WTC11 (cell line): ENCODE measurements around the gene SLC34A1. TPM values are rescaled to one million over a fixed set of nuclear protein-coding genes. Genes with fewer than 3 reads are reported as not detected.
A peak's percentile ranks its signal among the peaks of the same experiment; 100 is the strongest.

Experiments used
- ATAC-seq: fragments of 200-7000 bp; cut with Tn5 transposase; 2 replicates; pipeline ENCODE4 v1.10.0; 2021; ENCODE audit warnings: mild to moderate bottlenecking, moderate library complexity
- CTCF ChIA-PET: fragments of 300-600 bp; sonication (Branson Sonifier 250); formaldehyde crosslinking; loops from one replicate; lab custom pipeline; 2021; ENCODE audit warnings: antibody characterized with exemption; lab: Charles Lee
- POLR2A ChIA-PET: fragments of 350-600 bp; sonication (Branson Sonifier 250); formaldehyde crosslinking; loops from one replicate; lab custom pipeline; 2021; ENCODE audit warnings: antibody characterized with exemption; lab: Charles Lee
- DNase-seq: peaks from one replicate; pipeline ENCODE4 v3.0.0; 2021; ENCODE audit warnings: low spot score
- H3K27ac Mint-ChIP-seq: 2 replicates; pipeline ENCODE4 v1.8.0; 2021; ENCODE audit warnings: mixed read lengths
- H3K27me3 Mint-ChIP-seq: 2 replicates; pipeline ENCODE4 v1.8.0; 2021; ENCODE audit warnings: low read depth, mild to moderate bottlenecking, moderate library complexity, mixed read lengths
- H3K36me3 Mint-ChIP-seq: 2 replicates; pipeline ENCODE4 v1.8.0; 2021; ENCODE audit warnings: mixed read lengths
- H3K4me1 Mint-ChIP-seq: 2 replicates; pipeline ENCODE4 v1.8.0; 2022; ENCODE audit warnings: mixed read lengths
- H3K4me3 Mint-ChIP-seq: 2 replicates; pipeline ENCODE4 v1.8.0; 2021; ENCODE audit warnings: mild to moderate bottlenecking, moderate library complexity, mixed read lengths
- H3K9me3 Mint-ChIP-seq: 2 replicates; pipeline ENCODE4 v1.8.0; 2021; ENCODE audit warnings: mixed read lengths
- ATF1 ChIP-seq: sonication (generic); formaldehyde crosslinking; IDR thresholded peaks from 2 replicates; pipeline ENCODE4 v1.8.1; 2023; ENCODE audit warnings: mild to moderate bottlenecking, moderate library complexity, missing genetic modification reagents
- CREB1 ChIP-seq: sonication (generic); formaldehyde crosslinking; IDR thresholded peaks from 2 replicates; pipeline ENCODE4 v1.8.0; 2023; ENCODE audit warnings: mild to moderate bottlenecking, missing genetic modification reagents
- FOXJ3 ChIP-seq: sonication (generic); formaldehyde crosslinking; IDR thresholded peaks from 2 replicates; pipeline ENCODE4 v1.9.0; 2021; ENCODE audit warnings: missing genetic modification reagents, mild to moderate bottlenecking, borderline replicate concordance
- HMGA2 ChIP-seq: fragments of 250-450 bp; sonication (Bioruptor Pico); IDR thresholded peaks from 2 replicates; pipeline ENCODE4 v1.4.0; 2021; ENCODE audit warnings: mild to moderate bottlenecking, moderate library complexity
- JAZF1 ChIP-seq: fragments of 250-450 bp; sonication (Bioruptor Pico); IDR thresholded peaks from 2 replicates; pipeline ENCODE4 v1.9.0; 2021; ENCODE audit warnings: moderate library complexity, mild to moderate bottlenecking, inconsistent platforms
- RELA ChIP-seq: sonication (generic); formaldehyde crosslinking; IDR thresholded peaks from 2 replicates; pipeline ENCODE4 v1.8.1; 2022; ENCODE audit warnings: missing genetic modification reagents, mild to moderate bottlenecking, borderline replicate concordance
- TCF7 ChIP-seq: sonication (generic); formaldehyde crosslinking; IDR thresholded peaks from 2 replicates; pipeline ENCODE4 v1.8.0; 2022; ENCODE audit warnings: mild to moderate bottlenecking, low read depth, missing genetic modification reagents, moderate library complexity
- TP53 ChIP-seq: sonication (generic); formaldehyde crosslinking; IDR thresholded peaks from 2 replicates; pipeline ENCODE4 v1.8.1; 2023; ENCODE audit warnings: mild to moderate bottlenecking, missing genetic modification reagents
- ZNF121 ChIP-seq: sonication (generic); formaldehyde crosslinking; IDR thresholded peaks from 2 replicates; pipeline ENCODE4 v1.8.0; 2023; ENCODE audit warnings: missing genetic modification reagents
- total RNA-seq: library from RNA; stranded (reverse); gene quantifications from 3 replicates; pipeline ENCODE4 v1.2.3, GENCODE V29; 2021
- TF ChIP-seq, protein P1 (sequence below): sonication (generic); formaldehyde crosslinking; IDR thresholded peaks from 2 replicates; pipeline ENCODE4 v1.8.1; 2023; ENCODE audit warnings: mild to moderate bottlenecking, missing genetic modification reagents
- TF ChIP-seq, protein P2 (sequence below): fragments of 250-450 bp; sonication (Bioruptor Pico); IDR thresholded peaks from 2 replicates; pipeline ENCODE4 v1.8.0; 2021; ENCODE audit warnings: mild to moderate bottlenecking
- TF ChIP-seq, protein P3 (sequence below): sonication (generic); formaldehyde crosslinking; IDR thresholded peaks from 2 replicates; pipeline ENCODE4 v1.8.0; 2023; ENCODE audit warnings: mild to moderate bottlenecking, missing genetic modification reagents
- TF ChIP-seq, protein P4 (sequence below): fragments of 250-450 bp; sonication (Bioruptor Pico); IDR thresholded peaks from 2 replicates; pipeline ENCODE4 v1.9.0; 2021; ENCODE audit warnings: mild to moderate bottlenecking
- TF ChIP-seq, protein P5 (sequence below): sonication (generic); formaldehyde crosslinking; conservative IDR thresholded peaks from 2 replicates; pipeline ENCODE4 v1.8.1; 2023; ENCODE audit warnings: mild to moderate bottlenecking, low read depth, missing genetic modification reagents, moderate library complexity
- TF ChIP-seq, protein P6 (sequence below): sonication (generic); formaldehyde crosslinking; IDR thresholded peaks from 2 replicates; pipeline ENCODE4 v1.8.1; 2023; ENCODE audit warnings: mild to moderate bottlenecking, missing genetic modification reagents, moderate library complexity

Gene SLC34A1
- total RNA-seq, 1 experiment from 2014 or later: not detected

DNA sequence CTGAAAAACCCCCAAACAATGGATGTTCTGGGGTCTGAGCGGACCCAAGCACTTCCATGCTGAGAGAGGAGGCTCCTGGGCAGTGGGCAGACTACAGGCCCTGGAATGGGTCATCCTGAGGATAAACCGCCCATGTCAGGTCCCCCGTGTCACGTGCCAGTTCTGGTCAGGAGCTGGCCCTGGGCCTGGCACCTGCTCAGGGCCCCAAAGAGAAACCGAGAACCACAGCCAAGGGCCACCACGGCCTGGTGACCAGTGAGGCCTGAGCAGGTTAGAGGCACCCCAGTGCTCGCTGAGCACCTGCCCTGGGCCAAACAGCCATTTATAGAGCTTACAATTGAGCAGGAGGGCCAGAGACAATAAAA lies 48.6 kb upstream of the SLC34A1 start:
- POLR2A ChIA-PET: interaction anchor here (0.9 to 1.1 kb wide), 2 partner anchors 28 to 37 kb away, joined by 3 to 4 read pairs; no protein-coding TSS in a partner anchor
- TF ChIP-seq, protein P1, sequence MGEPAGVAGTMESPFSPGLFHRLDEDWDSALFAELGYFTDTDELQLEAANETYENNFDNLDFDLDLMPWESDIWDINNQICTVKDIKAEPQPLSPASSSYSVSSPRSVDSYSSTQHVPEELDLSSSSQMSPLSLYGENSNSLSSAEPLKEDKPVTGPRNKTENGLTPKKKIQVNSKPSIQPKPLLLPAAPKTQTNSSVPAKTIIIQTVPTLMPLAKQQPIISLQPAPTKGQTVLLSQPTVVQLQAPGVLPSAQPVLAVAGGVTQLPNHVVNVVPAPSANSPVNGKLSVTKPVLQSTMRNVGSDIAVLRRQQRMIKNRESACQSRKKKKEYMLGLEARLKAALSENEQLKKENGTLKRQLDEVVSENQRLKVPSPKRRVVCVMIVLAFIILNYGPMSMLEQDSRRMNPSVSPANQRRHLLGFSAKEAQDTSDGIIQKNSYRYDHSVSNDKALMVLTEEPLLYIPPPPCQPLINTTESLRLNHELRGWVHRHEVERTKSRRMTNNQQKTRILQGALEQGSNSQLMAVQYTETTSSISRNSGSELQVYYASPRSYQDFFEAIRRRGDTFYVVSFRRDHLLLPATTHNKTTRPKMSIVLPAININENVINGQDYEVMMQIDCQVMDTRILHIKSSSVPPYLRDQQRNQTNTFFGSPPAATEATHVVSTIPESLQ: no peak
- TF ChIP-seq TP53 (CRISPR knock-in tag): no peak
- Mint-ChIP-seq H3K27ac (peak overlapping the region; percentile 97), H3K27me3 (no peaks in the 10 kb centered on the region), H3K9me3 (no peaks in the 10 kb centered on the region), H3K4me3 (no peak overlapping the region), H3K4me1 (peaks cover 41% of the 10 kb centered on the region), H3K36me3 (peaks cover 58% of the 10 kb centered on the region)
- ATAC-seq: no peak
- CTCF ChIA-PET: interaction anchor here (0.6 to 2.5 kb wide), 14 partner anchors 8 to 166 kb away, joined by 3 to 23 read pairs (median 5); no protein-coding TSS in a partner anchor
- no peak for DNase-seq

DNA sequence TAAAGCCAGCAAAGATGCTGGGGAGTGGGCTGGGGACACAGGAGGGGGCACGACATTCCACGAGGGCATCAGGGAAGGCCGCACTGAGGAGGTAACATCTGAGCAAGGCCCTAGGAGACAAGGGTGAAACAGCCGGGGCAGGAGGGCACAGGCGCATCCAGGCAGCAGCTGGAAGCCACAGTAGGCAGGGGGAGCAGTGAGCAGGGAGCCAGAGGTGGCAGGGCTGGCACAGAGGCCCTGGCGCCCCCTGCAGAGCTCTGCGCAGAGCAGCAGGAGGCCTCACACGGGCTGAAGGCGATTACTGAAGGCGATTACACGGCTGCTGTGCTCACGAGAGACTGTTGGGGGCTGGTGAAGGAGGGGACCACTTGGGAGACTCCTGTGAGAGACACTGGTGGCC lies 48.1 kb upstream of the SLC34A1 start:
- H3K4me1 Mint-ChIP-seq: peaks cover 41% of the 10 kb centered on the region
- H3K36me3 Mint-ChIP-seq: peaks cover 57% of the 10 kb centered on the region
- TF ChIP-seq ATF1 (no peak), TCF7 (no peak), RELA (CRISPR knock-in tag) (no peak), HMGA2 (CRISPR knock-in tag) (no peak)
- TF ChIP-seq, protein P2, sequence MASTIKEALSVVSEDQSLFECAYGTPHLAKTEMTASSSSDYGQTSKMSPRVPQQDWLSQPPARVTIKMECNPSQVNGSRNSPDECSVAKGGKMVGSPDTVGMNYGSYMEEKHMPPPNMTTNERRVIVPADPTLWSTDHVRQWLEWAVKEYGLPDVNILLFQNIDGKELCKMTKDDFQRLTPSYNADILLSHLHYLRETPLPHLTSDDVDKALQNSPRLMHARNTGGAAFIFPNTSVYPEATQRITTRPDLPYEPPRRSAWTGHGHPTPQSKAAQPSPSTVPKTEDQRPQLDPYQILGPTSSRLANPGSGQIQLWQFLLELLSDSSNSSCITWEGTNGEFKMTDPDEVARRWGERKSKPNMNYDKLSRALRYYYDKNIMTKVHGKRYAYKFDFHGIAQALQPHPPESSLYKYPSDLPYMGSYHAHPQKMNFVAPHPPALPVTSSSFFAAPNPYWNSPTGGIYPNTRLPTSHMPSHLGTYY (CRISPR knock-in tag): no peak
- CTCF ChIA-PET: interaction anchor here (0.6 to 2.5 kb wide), 18 partner anchors 8 to 165 kb away, joined by 3 to 23 read pairs (median 4); partner anchors contain the start of gene LMAN2
- ATAC-seq (peak; percentile 5), DNase-seq (no peak)
- POLR2A ChIA-PET: interaction anchor here (0.9 to 1.1 kb wide), 2 partner anchors 27 to 37 kb away, joined by 3 to 4 read pairs; no protein-coding TSS in a partner anchor
- no peaks in the 10 kb centered on the region for H3K27me3 Mint-ChIP-seq
- peak overlapping the region; percentile 97 for H3K27ac Mint-ChIP-seq
- no peak overlapping the region for H3K4me3 Mint-ChIP-seq
- no peaks in the 10 kb centered on the region for H3K9me3 Mint-ChIP-seq

DNA sequence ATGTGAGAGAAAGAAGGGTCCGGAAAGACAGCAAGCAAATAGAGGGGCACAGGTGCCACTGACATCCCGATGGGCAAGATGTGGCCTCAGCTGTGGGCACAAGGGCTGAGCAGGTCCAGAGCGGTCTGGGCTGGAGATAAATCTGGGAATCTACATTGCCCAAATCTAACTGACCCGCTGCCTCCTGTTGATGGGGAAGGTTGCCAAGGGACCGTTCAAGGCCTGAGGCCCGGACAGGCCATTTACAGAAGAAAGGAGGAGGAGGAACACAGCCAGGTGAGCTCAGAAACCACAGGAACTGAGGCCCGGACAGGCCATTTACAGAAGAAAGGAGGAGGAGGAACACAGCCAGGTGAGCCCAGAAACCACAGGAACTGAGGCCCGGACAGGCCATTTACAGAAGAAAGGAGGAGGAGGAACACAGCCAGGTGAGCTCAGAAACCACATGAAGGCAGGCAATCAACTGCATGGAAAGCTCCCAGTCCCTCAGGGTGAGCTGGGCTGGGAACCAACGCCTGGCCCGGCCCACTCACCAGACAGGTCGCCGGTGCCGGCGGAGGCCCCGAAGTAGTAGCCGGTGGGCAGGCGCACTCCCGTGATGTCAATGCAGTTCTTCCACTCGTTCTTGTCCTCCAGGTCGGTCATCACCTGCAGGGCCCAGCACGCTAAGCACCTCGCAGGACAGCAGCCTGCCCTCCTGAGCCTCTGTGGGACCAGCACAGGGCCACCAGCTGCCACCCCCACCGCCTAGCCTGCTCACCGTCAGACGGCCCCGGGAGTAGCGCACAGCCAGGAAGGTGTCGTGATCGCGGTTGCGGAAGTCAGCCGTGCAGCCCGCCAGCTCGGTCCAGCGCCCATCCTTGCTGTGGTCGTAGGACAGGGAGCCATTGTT lies 47.4 kb upstream of the SLC34A1 start:
- H3K36me3 Mint-ChIP-seq: peaks cover 58% of the 10 kb centered on the region
- H3K4me3 Mint-ChIP-seq: no peak overlapping the region
- peak overlapping the region; percentile 97 for H3K27ac Mint-ChIP-seq
- no peaks in the 10 kb centered on the region for H3K27me3 Mint-ChIP-seq
- peaks cover 41% of the 10 kb centered on the region for H3K4me1 Mint-ChIP-seq
- CTCF ChIA-PET: interaction anchor here (0.6 to 2.5 kb wide), 17 partner anchors 9 to 165 kb away, joined by 3 to 23 read pairs (median 5); partner anchors contain the start of gene LMAN2
- POLR2A ChIA-PET: interaction anchor here (0.9 to 1.1 kb wide), 3 partner anchors 15 to 36 kb away, joined by 3 to 4 read pairs (median 4); partner anchors contain the start of gene LMAN2
- peak; percentile 71 for ATAC-seq
- peak; percentile 53 for DNase-seq
- no peaks in the 10 kb centered on the region for H3K9me3 Mint-ChIP-seq
- TF ChIP-seq, protein P3, sequence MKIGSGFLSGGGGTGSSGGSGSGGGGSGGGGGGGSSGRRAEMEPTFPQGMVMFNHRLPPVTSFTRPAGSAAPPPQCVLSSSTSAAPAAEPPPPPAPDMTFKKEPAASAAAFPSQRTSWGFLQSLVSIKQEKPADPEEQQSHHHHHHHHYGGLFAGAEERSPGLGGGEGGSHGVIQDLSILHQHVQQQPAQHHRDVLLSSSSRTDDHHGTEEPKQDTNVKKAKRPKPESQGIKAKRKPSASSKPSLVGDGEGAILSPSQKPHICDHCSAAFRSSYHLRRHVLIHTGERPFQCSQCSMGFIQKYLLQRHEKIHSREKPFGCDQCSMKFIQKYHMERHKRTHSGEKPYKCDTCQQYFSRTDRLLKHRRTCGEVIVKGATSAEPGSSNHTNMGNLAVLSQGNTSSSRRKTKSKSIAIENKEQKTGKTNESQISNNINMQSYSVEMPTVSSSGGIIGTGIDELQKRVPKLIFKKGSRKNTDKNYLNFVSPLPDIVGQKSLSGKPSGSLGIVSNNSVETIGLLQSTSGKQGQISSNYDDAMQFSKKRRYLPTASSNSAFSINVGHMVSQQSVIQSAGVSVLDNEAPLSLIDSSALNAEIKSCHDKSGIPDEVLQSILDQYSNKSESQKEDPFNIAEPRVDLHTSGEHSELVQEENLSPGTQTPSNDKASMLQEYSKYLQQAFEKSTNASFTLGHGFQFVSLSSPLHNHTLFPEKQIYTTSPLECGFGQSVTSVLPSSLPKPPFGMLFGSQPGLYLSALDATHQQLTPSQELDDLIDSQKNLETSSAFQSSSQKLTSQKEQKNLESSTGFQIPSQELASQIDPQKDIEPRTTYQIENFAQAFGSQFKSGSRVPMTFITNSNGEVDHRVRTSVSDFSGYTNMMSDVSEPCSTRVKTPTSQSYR (CRISPR knock-in tag): no peak
- TF ChIP-seq JAZF1 (no peak), HMGA2 (CRISPR knock-in tag) (no peak), FOXJ3 (CRISPR knock-in tag) (no peak), ZNF121 (CRISPR knock-in tag) (peak; percentile 52), CREB1 (CRISPR knock-in tag) (no peak)
- TF ChIP-seq, protein P4, sequence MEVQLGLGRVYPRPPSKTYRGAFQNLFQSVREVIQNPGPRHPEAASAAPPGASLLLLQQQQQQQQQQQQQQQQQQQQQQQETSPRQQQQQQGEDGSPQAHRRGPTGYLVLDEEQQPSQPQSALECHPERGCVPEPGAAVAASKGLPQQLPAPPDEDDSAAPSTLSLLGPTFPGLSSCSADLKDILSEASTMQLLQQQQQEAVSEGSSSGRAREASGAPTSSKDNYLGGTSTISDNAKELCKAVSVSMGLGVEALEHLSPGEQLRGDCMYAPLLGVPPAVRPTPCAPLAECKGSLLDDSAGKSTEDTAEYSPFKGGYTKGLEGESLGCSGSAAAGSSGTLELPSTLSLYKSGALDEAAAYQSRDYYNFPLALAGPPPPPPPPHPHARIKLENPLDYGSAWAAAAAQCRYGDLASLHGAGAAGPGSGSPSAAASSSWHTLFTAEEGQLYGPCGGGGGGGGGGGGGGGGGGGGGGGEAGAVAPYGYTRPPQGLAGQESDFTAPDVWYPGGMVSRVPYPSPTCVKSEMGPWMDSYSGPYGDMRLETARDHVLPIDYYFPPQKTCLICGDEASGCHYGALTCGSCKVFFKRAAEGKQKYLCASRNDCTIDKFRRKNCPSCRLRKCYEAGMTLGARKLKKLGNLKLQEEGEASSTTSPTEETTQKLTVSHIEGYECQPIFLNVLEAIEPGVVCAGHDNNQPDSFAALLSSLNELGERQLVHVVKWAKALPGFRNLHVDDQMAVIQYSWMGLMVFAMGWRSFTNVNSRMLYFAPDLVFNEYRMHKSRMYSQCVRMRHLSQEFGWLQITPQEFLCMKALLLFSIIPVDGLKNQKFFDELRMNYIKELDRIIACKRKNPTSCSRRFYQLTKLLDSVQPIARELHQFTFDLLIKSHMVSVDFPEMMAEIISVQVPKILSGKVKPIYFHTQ (CRISPR knock-in tag): no peak
- TF ChIP-seq, protein P5, sequence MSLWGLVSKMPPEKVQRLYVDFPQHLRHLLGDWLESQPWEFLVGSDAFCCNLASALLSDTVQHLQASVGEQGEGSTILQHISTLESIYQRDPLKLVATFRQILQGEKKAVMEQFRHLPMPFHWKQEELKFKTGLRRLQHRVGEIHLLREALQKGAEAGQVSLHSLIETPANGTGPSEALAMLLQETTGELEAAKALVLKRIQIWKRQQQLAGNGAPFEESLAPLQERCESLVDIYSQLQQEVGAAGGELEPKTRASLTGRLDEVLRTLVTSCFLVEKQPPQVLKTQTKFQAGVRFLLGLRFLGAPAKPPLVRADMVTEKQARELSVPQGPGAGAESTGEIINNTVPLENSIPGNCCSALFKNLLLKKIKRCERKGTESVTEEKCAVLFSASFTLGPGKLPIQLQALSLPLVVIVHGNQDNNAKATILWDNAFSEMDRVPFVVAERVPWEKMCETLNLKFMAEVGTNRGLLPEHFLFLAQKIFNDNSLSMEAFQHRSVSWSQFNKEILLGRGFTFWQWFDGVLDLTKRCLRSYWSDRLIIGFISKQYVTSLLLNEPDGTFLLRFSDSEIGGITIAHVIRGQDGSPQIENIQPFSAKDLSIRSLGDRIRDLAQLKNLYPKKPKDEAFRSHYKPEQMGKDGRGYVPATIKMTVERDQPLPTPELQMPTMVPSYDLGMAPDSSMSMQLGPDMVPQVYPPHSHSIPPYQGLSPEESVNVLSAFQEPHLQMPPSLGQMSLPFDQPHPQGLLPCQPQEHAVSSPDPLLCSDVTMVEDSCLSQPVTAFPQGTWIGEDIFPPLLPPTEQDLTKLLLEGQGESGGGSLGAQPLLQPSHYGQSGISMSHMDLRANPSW: no peak
- TF ChIP-seq, protein P6, sequence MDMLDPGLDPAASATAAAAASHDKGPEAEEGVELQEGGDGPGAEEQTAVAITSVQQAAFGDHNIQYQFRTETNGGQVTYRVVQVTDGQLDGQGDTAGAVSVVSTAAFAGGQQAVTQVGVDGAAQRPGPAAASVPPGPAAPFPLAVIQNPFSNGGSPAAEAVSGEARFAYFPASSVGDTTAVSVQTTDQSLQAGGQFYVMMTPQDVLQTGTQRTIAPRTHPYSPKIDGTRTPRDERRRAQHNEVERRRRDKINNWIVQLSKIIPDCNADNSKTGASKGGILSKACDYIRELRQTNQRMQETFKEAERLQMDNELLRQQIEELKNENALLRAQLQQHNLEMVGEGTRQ: no peak
